Stimulated activated CD8-positive, alpha-beta memory T cell treated with anti-CD3 and anti-CD28 coated beads, Interleukin-2, amount 100 ng/mL, for 48 hours (primary cell): Measurements from ENCODE around the gene MRPS18C.
"Not testable (repeated sequence)": the region's sequence is repeated elsewhere in the genome, so short reads cannot be mapped to it uniquely, and the experiment has no call there.

Source experiments
- DNase-seq, 2 donors: peaks; one replicate each; pipeline ENCODE4 v3.0.0-alpha.2; 2020; ENCODE audit warnings: low read depth in 2 of 2

Gene MRPS18C

DNA sequence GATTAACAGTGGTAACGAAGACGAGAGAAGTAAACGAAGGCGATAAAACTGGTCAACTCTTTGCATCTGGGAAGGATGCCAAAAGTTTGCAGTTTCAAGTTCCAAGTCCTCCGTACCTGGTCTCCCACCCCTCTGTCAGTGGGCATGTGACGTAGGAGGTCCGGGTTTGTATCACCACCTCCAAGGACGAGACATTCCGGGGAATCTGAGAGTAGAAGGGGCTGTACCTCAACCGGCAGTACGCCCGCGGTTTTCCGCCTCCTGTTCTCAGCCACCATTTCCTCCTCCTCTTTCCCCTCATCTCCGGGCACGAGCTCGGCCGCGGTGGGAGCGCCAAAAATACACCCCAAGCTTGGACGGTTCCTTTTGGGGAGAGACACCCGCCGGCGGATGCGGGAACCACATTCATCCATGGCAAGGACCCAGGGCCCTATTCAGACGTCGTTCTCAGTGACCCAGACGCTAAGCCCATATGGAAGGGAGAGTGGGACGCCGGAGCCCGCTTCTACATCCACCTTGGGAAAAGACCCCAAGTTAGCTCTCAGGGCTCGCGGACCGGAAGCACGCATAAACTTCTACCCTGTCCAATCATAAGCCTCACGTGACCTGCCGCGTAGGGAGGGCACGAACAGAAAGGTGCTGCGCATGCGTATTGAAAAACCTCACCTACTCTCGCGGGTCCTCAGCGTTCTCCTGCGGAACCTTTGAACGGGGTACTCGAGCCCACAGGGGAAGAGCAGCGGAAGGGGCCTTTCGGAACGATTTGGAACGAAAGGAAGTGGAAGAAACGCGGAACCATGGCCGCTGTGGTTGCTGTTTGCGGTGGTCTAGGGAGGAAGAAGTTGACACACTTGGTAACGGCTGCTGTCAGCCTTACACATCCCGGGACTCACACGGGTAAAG is at the start of gene MRPS18C, which contains the start of gene HELQ:
Gene MRPS18C, plus strand, starts transcription at position 778 of the 903 bp plus-strand sequence. Its CDS starts 20 bp downstream, at position 798.
Gene HELQ, minus strand, starts transcription at position 543 of the 903 bp plus-strand sequence. Its CDS starts 130 bp downstream, at position 413.
- DNase-seq, result peak; percentile 89 to 90

DNA sequence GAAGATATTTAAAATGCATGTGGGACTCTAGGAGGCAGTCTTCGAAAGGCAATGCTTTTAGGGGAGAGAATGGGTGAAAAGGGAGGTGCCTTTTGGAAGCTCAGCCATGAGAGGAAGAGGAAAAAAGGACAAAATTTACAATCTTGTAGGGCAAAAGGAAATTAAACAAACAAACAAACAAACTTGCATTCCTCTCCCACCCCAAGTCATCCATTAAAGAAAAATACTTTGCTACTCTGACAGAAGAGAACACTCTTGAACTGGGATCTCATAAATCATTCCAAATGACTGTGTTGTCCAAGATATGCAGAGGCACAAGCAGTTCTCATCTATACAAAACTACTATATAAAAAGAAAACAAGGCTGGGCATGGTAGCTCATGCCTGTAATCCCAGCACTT is 47.0 kb upstream of the MRPS18C start:
- no peak for DNase-seq

DNA sequence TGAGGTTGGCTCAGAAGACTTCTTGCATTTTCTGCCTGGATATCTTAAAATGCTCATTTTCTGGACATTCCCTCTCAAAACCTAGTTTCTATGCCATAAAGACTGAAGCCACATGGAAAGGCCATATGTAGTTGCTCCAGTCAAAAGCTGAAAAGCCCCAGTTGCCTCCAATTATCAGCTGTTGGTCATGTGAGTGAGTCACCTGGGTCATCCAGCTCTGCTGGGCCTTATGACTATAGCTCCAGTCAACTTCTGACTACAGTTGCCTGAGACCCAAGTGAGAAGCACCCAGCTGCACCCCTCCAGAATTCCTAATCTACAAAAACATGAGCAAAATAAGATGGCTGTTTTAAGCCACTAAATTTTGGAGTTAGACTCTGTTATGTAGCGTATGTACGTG is 42.2 kb upstream of the MRPS18C start:
- DNase-seq, result no peak

DNA sequence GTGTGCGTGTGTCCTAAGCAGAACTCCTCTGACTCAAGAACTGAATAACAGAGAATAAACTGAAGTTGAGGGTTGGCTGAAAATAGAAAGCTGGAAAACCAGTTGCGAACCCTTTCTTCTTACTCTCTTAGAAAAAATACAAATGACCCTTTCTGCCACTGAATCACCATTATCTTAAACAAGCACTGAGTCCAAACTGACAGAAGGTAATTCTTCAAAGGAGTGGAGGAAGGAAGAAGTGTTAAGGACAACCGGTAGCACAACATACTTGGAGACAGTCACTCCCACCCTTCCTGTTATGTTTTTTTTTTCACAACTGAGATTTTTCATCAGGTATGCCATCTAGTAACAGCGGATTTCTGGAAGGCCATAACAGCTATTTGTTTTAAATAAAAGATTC is 38.3 kb upstream of the MRPS18C start:
- no peak for DNase-seq

DNA sequence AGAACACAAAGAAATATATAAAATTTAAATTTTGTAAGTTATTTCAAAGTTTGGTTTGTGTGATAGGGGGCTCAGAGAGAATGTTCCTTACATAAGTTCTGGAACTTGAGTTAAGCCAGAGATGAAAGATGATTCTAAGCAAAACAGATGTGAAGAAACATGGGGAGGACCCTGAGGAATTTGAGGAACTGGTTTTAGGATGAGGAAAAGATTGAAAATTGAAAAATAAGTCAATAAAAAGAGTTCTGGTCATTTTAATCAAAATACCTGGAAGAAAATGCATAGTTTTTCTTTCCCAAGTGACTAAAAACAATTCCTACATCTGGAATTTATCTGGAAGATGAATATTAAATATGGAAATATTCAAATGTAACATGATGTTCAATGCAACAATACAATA is 37.6 kb upstream of the MRPS18C start:
- DNase-seq, result no peak

DNA sequence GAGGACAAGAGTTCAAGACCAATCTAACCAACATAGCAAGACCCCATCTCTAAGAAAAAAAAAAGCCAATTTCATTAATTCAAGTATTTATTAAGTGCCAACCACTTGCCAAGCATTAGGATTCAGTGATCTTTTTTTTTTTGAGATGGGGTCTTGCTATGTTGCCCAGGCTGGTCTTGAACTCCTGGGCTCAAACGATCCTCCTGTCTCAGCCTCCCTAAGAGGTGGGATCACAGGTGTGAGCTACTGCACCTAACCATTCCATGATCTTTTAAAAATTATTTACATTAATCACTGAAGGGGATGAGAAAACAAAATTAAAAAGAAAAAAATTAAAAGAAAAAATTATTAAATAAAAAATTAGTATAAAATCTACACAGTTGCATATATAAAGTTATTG is 24.7 kb upstream of the MRPS18C start:
- DNase-seq, result no peak

DNA sequence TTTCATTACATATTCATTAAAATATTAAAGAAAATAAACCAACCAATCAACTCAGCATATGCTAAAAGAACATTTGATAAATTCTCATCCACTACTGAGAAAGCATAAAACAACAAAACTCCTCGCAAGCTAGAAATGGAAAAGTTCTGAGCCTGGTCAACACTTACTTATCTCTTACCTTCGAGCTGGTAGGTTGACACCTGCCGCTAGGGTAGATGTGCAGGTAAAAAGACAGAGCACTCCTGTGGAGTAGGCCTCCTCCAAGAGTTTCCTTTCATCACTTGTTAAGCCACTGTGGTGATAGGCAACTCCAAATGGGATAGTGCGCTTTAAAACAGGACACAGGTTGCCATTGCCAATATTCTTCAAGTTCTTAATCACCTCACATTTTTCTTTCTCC is 19.2 kb upstream of the MRPS18C start:
- no peak for DNase-seq

DNA sequence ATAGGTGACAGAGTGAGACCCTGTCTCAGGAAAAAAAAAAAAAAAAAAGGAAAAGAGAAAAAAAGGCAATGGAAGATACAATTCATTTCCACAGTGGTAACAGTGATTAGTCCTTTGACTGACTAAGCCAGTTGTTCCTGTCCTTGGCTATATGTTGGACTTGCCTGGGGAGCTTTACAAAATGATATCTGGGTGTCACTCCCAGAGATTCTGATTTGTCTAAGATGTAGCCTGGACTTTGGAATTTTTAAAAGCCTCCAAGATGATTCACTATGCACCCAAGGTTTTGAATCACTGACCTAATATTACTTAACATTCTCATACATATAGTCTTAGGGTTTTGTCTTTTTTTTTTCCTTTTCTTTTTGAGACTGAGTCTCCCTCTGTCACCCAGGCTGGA is 17.1 kb upstream of the MRPS18C start:
- no peak for DNase-seq

DNA sequence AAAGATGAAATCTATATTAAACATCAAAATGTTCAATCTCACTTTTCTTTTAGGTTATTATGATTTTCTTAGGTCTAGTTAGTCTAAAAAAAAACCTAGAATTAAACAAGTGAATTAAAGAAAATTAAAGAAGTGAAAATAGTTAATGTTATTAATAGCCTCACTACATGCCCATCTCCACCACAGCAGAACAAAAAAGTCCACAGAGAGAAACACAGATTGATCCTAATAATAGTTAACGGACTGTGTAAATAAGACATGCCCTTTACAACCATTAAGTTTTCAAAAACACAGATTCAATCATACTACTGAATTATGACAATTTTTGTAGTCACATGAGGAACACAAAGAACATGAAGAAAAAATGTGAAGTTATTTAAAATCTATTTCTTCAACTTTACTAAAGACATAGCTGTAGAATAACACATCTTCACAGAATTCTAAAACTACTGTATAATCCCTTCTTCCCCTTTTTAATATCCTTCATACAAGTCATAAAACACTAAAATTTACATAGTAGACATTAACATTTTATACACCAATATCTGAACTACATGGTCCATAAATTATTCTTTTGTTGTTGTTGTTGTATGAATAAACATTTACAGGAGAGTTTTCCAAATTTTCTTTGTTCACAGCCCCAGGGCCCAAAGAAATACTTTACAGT is 15.6 kb upstream of the MRPS18C start:
- DNase-seq, result no peak

DNA sequence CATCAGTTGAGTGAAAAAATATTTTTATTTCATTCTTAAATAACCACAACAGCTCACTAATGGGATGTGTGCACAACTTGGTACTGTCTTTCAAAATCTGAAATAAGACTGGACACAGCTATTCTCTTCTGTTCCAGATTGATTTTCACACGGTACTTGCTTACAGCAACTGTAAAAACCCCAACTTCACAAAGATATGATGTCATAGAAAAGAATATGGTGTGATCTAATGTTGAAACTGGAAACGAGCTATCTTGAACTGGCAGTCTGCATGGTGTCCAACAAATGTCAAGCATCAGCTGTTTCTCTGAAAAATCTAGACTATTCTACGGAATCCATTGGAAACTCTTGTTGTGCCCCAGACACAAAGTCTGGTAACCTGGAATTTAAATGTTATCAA is 15.0 kb upstream of the MRPS18C start:
- no peak for DNase-seq

DNA sequence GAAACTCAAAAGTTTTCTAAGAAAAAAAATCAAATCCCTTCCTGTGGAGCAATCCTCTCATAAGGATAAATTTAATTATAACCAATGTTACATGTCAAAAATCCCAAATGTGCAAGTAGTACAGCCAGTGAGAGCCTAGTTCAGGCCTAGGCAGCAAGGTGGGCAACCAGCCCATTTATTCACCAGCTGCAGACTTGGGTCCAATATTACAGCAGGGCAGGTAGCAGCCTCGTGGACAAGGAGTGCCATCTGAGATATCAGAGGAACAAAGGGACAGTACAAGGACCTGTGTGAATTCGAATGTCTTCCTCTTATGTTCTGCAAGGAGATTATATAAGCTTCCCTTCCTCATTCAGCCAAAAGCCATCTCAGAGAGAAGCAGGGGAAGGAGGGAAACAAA is 6.8 kb upstream of the MRPS18C start:
- DNase-seq, result no peak

DNA sequence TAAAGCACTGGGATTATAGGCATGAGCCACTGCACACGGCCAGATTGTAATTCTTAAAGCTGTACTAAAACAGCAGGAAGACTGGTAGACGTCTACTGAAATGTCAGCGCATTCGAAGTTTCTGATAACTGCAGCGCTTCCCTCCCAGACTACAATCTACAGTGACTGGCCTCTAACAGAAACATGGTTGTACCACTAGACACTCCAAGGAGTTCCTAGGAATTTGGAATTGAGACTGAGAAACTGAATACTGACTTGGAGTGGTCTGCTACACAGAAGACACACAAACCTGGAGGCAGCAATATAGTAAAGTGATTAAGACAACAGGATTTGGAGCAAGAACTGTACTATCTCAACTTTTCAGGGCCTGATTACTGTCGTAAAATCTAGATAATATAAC is 1.2 kb upstream of the MRPS18C start:
- no peak for DNase-seq

DNA sequence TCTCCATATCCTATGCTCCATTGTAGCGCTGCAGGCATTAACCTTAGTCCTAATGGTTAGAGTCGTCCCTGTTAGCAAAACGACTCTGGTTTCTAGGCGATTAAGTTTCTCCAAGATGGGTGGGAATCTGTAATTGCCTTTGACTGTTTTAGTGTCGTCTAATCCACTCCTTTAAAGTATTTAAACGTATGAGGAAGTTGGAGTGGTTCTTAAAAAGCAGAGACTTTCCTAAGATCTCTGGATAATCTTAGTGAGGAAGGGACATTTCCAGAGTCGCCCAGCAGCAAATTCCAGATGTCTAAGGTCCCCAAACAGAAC is 285 bp downstream of the MRPS18C start:
- no peak for DNase-seq

DNA sequence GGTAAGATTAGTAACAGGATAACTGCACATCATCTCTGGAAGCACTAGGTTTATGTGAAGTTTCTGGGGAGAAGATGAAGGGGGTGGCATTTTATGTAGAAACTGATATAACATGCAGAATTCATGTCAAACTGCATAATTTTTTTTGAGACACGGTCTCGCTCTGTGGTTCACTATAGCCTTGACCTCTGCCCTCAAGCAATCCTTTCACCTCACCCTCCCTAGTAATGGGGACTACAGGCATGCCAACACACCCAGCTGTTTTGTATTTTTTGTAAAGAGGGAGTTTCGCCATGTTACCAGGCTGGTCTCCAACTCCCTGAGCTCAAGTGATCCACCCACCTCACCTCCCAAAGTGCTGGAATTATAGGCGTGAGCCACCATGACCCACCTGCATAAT is 17.6 kb downstream of the MRPS18C start:
- no peak for DNase-seq

DNA sequence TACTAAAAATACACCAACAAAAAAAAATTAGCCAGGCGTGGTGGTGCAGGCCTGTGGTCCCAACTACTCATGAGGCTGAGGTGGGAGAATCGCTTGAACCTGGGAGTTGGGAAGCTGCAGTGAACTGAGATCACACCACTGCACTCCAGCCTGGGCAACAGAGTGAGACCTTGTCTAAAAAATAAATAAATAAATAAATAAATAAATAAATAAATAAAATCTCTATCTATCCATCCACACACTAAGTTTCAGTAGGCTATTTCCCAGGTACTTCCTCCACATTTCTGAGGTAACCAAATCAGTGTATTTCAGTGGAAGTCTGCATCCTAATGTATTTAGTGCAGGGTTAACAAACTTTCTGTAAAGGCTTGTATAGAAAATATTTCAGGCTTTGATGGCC is 18.1 kb downstream of the MRPS18C start:
- DNase-seq, result no peak

DNA sequence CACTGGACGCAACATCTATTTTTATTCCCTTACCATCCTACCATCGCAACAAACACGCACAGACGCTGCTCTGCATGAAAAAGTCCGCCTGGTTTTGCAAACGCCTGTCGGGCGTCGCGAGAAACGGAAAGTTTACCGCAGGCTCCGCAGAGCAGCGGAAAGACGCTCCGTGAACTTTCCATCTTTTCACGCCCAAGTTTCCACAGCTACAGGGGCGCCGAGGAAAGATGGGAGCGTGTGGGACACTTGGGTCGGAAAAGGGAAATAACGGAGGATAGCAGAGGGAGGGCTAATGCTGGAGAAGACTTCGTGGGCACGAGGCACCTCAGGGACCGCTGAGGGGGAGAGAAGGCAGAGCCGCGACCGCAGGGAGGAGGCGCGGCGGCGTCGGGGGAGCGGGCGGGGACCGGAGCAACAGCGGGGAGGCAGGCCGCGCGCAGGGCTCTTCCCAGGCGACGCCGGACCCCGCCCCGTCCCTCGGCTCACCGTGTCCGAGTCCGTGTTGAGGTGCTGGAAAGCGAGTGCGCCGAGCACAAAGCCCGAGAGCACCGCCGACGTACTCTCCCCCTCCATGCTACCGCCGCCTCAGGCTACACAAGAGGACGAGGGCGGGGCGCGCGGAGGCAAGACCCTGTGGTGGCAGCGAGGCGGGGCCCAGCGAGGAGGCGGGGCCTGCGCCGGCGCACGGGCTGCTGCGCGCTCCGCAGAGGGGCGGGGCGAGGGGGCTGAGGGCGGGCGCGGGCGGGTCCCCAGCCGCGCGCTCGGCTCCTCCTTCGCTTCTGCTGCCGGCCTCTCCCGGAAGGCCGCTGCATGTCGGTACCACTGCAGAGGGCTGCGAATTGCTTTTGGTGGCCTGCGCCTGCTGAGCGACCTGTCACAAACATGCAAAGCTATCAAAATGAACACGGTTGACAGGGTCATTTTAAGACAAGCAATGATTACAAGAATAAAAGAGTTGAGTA is 28.9 kb downstream of the MRPS18C start, which contains the start of gene ABRAXAS1:
Gene ABRAXAS1, minus strand, starts transcription at position 601 of the 962 bp plus-strand sequence. Its CDS starts 28 bp downstream, at position 573.
- peak; percentile 89 to 93 for DNase-seq

DNA sequence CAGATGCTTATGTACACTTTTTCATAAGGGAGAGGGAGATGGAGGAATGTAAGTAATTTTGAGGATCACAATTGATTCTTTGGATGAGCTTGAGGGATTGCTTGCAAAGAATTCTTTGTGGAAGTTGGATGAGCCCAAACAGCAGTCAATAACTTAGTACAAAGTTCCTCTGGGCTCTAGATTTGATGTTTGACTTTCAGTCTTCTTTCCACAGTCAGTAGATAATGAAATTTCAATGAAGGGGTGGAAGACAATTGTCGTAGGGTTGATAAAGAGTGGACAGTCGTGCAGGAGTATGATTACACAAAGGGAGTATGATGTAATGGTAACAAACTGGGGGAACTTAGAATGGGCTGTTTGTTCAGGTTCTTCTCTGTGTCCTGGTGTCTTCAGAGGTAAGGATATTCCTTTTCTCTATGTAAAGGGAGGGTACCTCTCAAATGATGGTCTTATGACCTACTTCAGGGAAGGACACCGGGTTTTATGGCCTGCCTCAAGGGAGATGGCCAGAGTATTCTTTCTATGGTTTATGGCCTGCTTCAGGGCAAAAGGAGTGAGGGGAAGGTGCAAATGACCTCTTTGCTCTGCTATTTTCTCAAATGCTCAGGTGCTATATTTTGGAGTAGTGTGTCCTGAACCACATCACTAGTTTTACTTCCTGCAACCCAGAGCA is 30.7 kb downstream of the MRPS18C start:
- no peak for DNase-seq

DNA sequence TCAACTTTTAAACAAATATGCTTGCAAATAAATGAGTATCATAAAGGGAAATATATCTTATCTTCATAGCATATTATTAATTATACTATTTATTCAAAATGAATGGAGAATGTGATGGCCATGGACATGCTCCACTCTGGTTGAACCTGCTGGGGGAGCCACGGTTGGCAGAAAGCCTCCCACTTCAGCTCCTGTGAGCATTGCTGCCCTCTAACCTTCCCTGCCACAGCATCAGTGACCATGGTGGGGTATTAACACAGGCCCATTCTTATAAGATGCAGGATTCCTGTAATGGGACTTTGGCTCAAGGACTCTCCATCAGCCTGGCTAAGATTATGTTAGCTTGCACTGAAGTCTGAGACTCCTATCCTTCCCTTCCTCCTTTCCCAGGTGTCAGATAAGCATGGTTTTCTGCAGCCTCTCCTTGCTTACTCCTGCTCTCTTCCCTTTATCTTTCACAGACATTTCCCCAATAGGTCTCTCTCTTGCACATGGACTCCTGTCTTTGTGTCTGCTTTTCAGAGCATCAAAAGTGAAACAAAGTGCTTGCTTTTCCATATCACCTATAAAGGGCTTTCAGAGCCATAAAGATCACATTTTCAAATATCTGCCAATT is 34.0 kb downstream of the MRPS18C start:
- no peak for DNase-seq

DNA sequence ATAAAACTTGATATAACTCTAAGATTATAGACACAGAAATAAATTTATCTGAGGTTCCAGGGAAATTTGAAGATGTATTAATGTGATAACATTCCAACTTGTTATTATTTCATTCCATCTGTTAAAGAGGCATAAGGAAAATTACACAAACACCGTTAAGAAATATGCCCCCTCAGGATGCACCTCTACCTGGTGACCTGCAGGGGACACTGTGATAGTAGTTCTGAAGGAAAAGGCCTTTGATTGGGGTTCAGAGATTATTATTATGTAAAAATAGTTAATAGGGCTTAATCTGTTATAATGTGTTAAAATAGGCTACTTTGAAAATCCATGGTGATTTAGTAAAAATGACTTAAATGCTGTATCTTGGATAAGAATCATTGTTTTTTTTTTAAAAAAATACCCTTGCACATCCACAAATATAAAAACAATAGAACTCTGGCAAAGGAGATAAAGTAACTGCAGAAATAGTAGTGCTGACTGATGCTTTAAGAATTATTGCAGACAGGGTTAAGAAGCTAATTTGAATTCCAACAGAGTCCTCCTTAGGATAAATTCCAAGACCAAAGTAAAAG is 35.1 kb downstream of the MRPS18C start:
- no peak for DNase-seq

DNA sequence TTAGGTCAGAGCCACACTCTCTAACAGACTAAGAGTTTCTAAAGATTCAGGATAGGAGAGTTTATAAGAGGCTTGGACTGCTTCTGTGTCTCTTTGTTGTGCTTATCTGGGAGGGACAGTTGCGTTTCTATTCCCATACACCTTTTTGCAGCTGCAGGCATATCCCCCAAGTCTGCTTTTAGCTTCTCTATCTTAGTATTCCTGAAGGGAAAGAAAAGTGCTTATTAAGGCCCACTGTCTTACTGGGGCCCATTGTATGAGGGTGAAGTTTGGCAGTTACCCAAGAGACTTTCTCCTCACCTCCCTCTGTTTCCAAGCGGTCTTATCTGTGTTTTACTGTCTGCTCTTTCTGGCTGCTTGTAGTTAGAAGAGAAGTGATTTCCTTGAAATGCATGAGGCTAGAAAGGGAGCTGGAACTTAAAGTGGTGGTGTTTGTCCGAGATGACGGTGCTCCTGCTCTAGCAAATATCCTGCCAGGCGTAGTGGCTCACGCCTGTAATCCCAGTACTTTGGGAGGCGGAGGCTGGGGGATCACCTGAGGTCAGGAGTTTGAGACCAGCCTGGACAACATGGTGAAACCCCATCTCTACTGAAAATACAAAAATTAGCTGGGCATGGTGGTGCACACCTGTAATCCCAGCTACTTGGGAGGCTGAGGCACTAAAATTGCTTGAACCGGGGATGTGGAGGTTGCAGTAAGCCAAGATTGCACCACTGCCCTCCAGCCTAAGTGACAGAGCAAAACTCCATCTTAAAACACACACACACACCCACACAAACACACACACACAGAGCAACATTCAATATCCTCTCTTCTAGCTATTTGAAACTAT is 40.4 kb downstream of the MRPS18C start:
- not testable (repeated sequence) for DNase-seq
